Umbilical cord (tissue), 2 donors: Measurements from ENCODE around the gene ADAD1. TPM values are rescaled to one million over a fixed set of nuclear protein-coding genes. Genes with fewer than 3 reads are reported as not detected.

Experiments
- DNase-seq: peaks from one replicate; pipeline ENCODE4 v3.0.0-alpha.2; 2015; ENCODE audit warnings: low spot score
- total RNA-seq: library from RNA; depleted of rRNA; stranded (reverse); fragments of >200 nt; gene quantifications from one replicate; pipeline ENCODE4 v1.2.3, GENCODE V29; 2014; ENCODE audit warnings: low replicate concordance; ENCODE audit not compliant: insufficient read depth

Gene ADAD1
- total RNA-seq, 1 donor from 2014 or later = not detected

GRCh38 chr4:122456231-122457116 lies 77.7 kb downstream of the ADAD1 start, which contains the start of gene IL2:
TSS of gene IL2 (minus strand) at chr4:122456725. CDS start at chr4:122456440, 285 bp downstream.
- no peak for DNase-seq

GRCh38 chr4:122458625-122459024 lies 79.8 kb downstream of the ADAD1 start:
- no peak for DNase-seq

GRCh38 chr4:122469457-122469856 lies 90.6 kb downstream of the ADAD1 start:
- DNase-seq = no peak

DNA sequence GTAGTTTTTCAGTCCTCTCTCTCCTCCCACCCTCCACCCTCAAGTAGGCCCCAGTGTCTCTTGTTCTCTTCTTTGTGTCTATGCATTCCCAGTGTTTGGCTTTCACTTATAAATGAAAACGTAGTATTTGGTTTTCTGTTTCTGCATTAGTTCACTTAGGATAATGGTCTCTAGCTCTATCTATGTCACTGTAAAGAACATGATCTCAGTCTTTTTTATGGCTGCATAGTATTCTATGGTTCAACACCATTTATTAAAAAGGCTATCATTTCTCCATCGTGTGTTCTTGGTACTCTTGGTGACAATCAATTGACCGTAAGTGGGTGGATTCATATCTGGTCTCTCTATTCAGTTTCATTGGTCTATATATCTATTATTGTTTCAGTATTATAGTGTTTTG lies 96.4 kb downstream of the ADAD1 start:
- no peak for DNase-seq

DNA sequence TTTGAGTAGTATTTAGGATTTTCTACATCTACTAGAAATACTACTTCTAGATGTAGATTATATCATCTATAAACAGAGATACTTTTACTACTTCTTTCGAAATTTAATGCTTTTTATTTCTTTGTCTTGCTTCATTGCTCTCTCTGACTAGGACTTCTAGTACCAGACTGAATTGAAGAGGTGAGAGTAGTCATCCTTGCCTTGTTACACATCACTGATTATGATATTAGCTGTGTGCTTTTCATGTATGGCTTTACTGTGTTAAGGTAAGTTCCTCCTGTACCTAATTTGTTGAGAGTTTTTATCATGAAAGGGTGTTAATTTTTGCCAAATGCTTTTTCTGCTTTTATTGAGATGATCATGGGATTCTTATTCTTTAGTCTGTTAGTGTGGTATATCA lies 97.3 kb downstream of the ADAD1 start:
- DNase-seq = no peak

- DNase-seq = no peak
Measured at GRCh38 chr4:122476745-122477144, 97.9 kb downstream of the ADAD1 start.

Other genes starting within 250 kb of the ADAD1 start
- 119 TPM for gene BLTP1, start 226.7 kb upstream of the ADAD1 start, total RNA-seq
- gene IL2, start 77.7 kb downstream of the ADAD1 start, total RNA-seq = not detected
- gene IL21, start 242.1 kb downstream of the ADAD1 start, total RNA-seq = 3.6 TPM